K562 (cell line): Measurements from ENCODE around the gene SLC26A3. TPM values are rescaled to one million over a fixed set of nuclear protein-coding genes. Genes with fewer than 3 reads are reported as not detected.

Source experiments
- ATAC-seq: fragments of 200-7000 bp; cut with Tn5 transposase; 3 replicates; pipeline ENCODE4 v1.9.1; 2020; ENCODE audit warnings: moderate library complexity
- BruUV-seq: library from RNA; stranded (reverse); fragments of 400-500 nt; replicated peaks from 2 replicates; lab custom pipeline; 2021; lab: Mats Ljungman, UMichigan
- CTCF ChIA-PET: fragments of 300-600 bp; formaldehyde crosslinking; extraction: SDS; loops from one replicate; lab custom pipeline; 2021; ENCODE audit warnings: low intra/inter-chr PET ratio; lab: Yijun Ruan, JAX
- POLR2A ChIA-PET: fragments of 300-600, 350-650 bp; sonication (Branson Sonifier 250); formaldehyde crosslinking; extraction: SDS; loops from one replicate; lab custom pipeline; 2021; ENCODE audit warnings: antibody characterized with exemption, inconsistent platforms; lab: Yijun Ruan, JAX
- DNase-seq, 4 experiments: peaks; one replicate each; pipeline versions ENCODE4 v3.0.0 to v3.0.0-alpha.2; 2011 to 2018; ENCODE audit warnings: low spot score in 3 of 4, mixed read lengths in 3 of 4; ENCODE audit errors: extremely low read depth in 1 of 4
- FAIRE-seq: peaks from 2 replicates; lab custom pipeline; 2011; peaks lifted over from hg19 to GRCh38; lab: Jason Lieb, UNC
- H2AFZ ChIP-seq: 2 replicates; pipeline ENCODE4 v1.6.0; 2011; ENCODE audit warnings: low read depth, low read length, control low read depth, inconsistent platforms
- H3K27ac ChIP-seq: fragments of 200-600 bp; 3 replicates; pipeline ENCODE4 v1.8.0; 2011; ENCODE audit warnings: low read depth, mild to moderate bottlenecking, control low read depth, inconsistent platforms, low read length, moderate library complexity, mixed read lengths; ENCODE audit errors: extremely low read depth
- H3K27me3 ChIP-seq, 2 experiments: fragments of 300-600 bp in 1 of 2; 2 replicates in 1 of 2; 3 replicates in 1 of 2; pipeline versions ENCODE4 v1.6.0 to v1.8.0; 2011; ENCODE audit warnings: inconsistent platforms in 2 of 2, low read length in 2 of 2, mild to moderate bottlenecking in 1 of 2, mixed read lengths in 1 of 2, moderate library complexity in 1 of 2; ENCODE audit not compliant: control insufficient read depth in 2 of 2, insufficient read depth in 2 of 2
- H3K36me3 ChIP-seq: fragments of 300-600 bp; 3 replicates; pipeline ENCODE4 v1.8.0; 2011; ENCODE audit warnings: mild to moderate bottlenecking, low read length, inconsistent platforms; ENCODE audit not compliant: control insufficient read depth, insufficient read depth
- H3K4me1 ChIP-seq, 2 experiments: fragments of 200-600 bp in 1 of 2; replicated peaks in 1 of 2; 2 replicates in 1 of 2; 3 replicates in 1 of 2; pipeline versions ENCODE4 v1.5.1 to v1.8.0; 2011; ENCODE audit warnings: inconsistent platforms in 2 of 2, low read length in 2 of 2, mild to moderate bottlenecking in 1 of 2, mixed read lengths in 1 of 2, moderate library complexity in 1 of 2; ENCODE audit not compliant: control insufficient read depth in 2 of 2, insufficient read depth in 2 of 2
- H3K4me2 ChIP-seq: 2 replicates; pipeline ENCODE4 v1.6.1; 2011; ENCODE audit warnings: low read length, control low read depth, inconsistent platforms, mixed read lengths; ENCODE audit not compliant: insufficient read depth
- H3K4me3 ChIP-seq: fragments of 200-600 bp; sonication (generic), shearing (Covaris generic); 2 replicates; pipeline ENCODE4 v1.5.1; 2016; ENCODE audit warnings: control low read depth, inconsistent platforms
- H3K79me2 ChIP-seq: fragments of 200-600 bp; 3 replicates; pipeline ENCODE4 v1.8.0; 2011; ENCODE audit warnings: low read length, inconsistent platforms; ENCODE audit not compliant: control insufficient read depth, insufficient read depth
- H3K9ac ChIP-seq, 2 experiments: 2 replicates each; pipeline versions ENCODE4 v1.6.0 to v1.6.1; 2011; ENCODE audit warnings: low read depth in 2 of 2, low read length in 2 of 2, control low read depth in 1 of 2, inconsistent platforms in 1 of 2, mild to moderate bottlenecking in 1 of 2, mixed read lengths in 1 of 2; ENCODE audit not compliant: insufficient read depth in 1 of 2
- H3K9me1 ChIP-seq: one replicate; pipeline ENCODE4 v1.6.0; 2011; ENCODE audit warnings: inconsistent platforms, mild to moderate bottlenecking, low read length, moderate library complexity; ENCODE audit not compliant: control insufficient read depth, insufficient read depth
- H3K9me3 ChIP-seq: replicated peaks from 2 replicates; pipeline ENCODE4 v1.5.1; 2011; ENCODE audit warnings: low read depth, low read length, inconsistent platforms; ENCODE audit not compliant: control insufficient read depth, insufficient read depth
- H4K20me1 ChIP-seq: replicated peaks from 2 replicates; pipeline ENCODE4 v1.6.1; 2011; ENCODE audit warnings: low read length, inconsistent platforms, mixed read lengths; ENCODE audit not compliant: control insufficient read depth, insufficient read depth
- EZH2 ChIP-seq: IDR thresholded peaks from 2 replicates; pipeline ENCODE4 v1.6.1; 2012; ENCODE audit warnings: low read depth, mild to moderate bottlenecking, inconsistent platforms, low read length, borderline replicate concordance
- GATAD2A ChIP-seq: fragments of 450-650 bp; IDR thresholded peaks from 2 replicates; pipeline ENCODE4 v1.6.1; 2017
- HCFC1 ChIP-seq: IDR thresholded peaks from 2 replicates; pipeline ENCODE4 v1.6.1; 2012; ENCODE audit warnings: low read depth, low read length, improper control_type of control experiment
- SP2 ChIP-seq: IDR thresholded peaks from 2 replicates; pipeline ENCODE4 v1.6.1; 2011; ENCODE audit warnings: mild to moderate bottlenecking, low read depth, low read length, moderate library complexity; ENCODE audit not compliant: poor library complexity, severe bottlenecking; ENCODE audit errors: extremely low read depth
- TAF9B ChIP-seq: fragments of 450-650 bp; IDR thresholded peaks from 2 replicates; pipeline ENCODE4 v1.6.1; 2018; ENCODE audit warnings: mild to moderate bottlenecking; ENCODE audit not compliant: partially characterized antibody
- ZBTB1 ChIP-seq: sonication (generic); formaldehyde crosslinking; IDR thresholded peaks from 2 replicates; pipeline ENCODE4 v1.8.1; 2023; ENCODE audit warnings: missing genetic modification reagents, low read depth, mild to moderate bottlenecking, borderline replicate concordance
- ZNF668 ChIP-seq: fragments of 250-450 bp; sonication (Bioruptor Pico); IDR thresholded peaks from 2 replicates; pipeline ENCODE4 v1.8.0; 2022; ENCODE audit warnings: mild to moderate bottlenecking, inconsistent platforms
- ZNF785 ChIP-seq: fragments of 250-450 bp; sonication (Bioruptor Pico); IDR thresholded peaks from 2 replicates; pipeline ENCODE4 v1.4.0; 2020; ENCODE audit warnings: mild to moderate bottlenecking
- WGBS: fragments of 100-300 bp; shearing (Covaris generic); methylation state at CpG from one replicate; pipeline ENCODE4 v1.1.6; 2016; ENCODE audit warnings: low coverage, mixed read lengths; ENCODE audit not compliant: insufficient coverage; ENCODE audit errors: missing lambda C conversion rate; 5-methylcytosine and 5-hydroxymethylcytosine counted together
- in situ Hi-C: fragments of 300-500 bp; cut with MboI; formaldehyde crosslinking; loops from 4 replicates; pipeline ENCODE4 v1.15.0; 2018; ENCODE audit warnings: inconsistent platforms, mixed read lengths
- intact Hi-C: fragments of 100-400 bp; cut with micrococcal nuclease; formaldehyde crosslinking; loops from 2 replicates; pipeline ENCODE4 v1.14.2; 2022
- polyA plus RNA-seq, 8 experiments: library from polyadenylated mRNA; depleted of rRNA in 4 of 8; stranded (reverse) in 5 of 8; unstranded in 3 of 8; fragments of >200 nt; fragmentation: Nextera tagmentation in 2 of 8; fragmentation: Illumina TruSeq in 1 of 8; extraction: Ambion mirVana in 2 of 8; extraction: Trizol in 1 of 8; gene quantifications; 2 replicates each; pipeline versions ENCODE4 v1.2.1 to v1.2.3, GENCODE V29; 2011 to 2014; ENCODE audit warnings: inconsistent platforms in 1 of 8, missing spikeins in 1 of 8
- total RNA-seq, 7 experiments: library from RNA; depleted of rRNA in 6 of 7; stranded (reverse); fragments of >200 nt in 6 of 7; fragmentation: Illumina TruSeq in 2 of 7; extraction: Trizol in 2 of 7; gene quantifications; 2 replicates each; pipeline versions ENCODE4 v1.2.1 to v1.2.3, GENCODE V29; 2011 to 2021; ENCODE audit warnings: low replicate concordance in 1 of 7
- TF ChIP-seq, protein P1 (sequence below): sonication (generic); formaldehyde crosslinking; IDR thresholded peaks from 2 replicates; pipeline ENCODE4 v1.4.0; 2020; ENCODE audit warnings: mild to moderate bottlenecking, missing genetic modification reagents
- TF ChIP-seq, protein P2 (sequence below): conservative IDR thresholded peaks from 2 replicates; pipeline ENCODE4 v1.6.1; 2011; ENCODE audit warnings: low read depth, mild to moderate bottlenecking, low read length; ENCODE audit not compliant: control insufficient read depth
- TF ChIP-seq, protein P3 (sequence below): sonication (generic); formaldehyde crosslinking; IDR thresholded peaks from 2 replicates; pipeline ENCODE4 v1.9.0; 2022; ENCODE audit warnings: mild to moderate bottlenecking, missing genetic modification reagents
- TF ChIP-seq, protein P4 (sequence below): sonication (generic); formaldehyde crosslinking; IDR thresholded peaks from 2 replicates; pipeline ENCODE4 v1.8.0; 2022; ENCODE audit warnings: mild to moderate bottlenecking, missing genetic modification reagents
- TF ChIP-seq, protein P5 (sequence below), 3 experiments: fragments of 200-800 bp in 1 of 3; sonication (Bioruptor generic) in 1 of 3; sonication (generic) in 1 of 3; formaldehyde crosslinking in 1 of 3; IDR thresholded peaks; 2 replicates each; pipeline versions ENCODE4 v1.6.1 to v1.8.0; 2016 to 2022; ENCODE audit warnings: mild to moderate bottlenecking in 2 of 3, missing compliant biosample characterization in 2 of 3, missing genetic modification characterization in 2 of 3, missing genetic modification reagents in 1 of 3

SLC26A3 gene
- total and polyA plus RNA-seq, 9 of the 15 experiments (the other 6 are each of a cell fraction or from before 2014, with no cell fraction given) = 0.86 TPM; not detected in 8

DNA sequence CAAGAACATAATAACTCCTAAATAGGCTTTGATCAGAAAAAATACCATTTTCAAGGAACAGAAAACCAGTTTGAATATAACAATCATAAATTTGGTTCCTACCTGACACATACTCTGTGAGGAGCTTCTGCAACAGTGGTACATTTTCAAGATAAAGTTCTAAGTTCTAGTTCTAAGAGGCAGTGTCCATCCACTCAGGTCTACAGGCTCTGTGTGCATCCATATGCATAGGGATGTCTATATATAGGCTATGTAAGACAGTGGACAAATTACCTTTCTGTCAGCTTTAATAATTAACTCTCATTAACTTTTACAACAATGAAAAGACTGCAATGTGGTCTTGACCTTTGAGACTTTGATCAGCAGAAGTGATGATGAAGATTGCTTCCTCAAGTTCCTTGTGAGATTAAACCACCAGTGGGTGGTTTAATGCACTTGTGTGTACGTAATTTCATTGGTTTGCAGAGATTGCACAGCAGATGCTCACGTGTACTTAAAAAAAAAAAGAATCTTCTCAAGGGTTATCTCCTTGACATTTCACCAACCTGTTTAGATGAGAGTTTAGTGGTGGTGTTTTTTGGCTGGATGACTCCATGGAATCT, at the start of gene SLC26A3 (continued):
- TF ChIP-seq, protein P1, sequence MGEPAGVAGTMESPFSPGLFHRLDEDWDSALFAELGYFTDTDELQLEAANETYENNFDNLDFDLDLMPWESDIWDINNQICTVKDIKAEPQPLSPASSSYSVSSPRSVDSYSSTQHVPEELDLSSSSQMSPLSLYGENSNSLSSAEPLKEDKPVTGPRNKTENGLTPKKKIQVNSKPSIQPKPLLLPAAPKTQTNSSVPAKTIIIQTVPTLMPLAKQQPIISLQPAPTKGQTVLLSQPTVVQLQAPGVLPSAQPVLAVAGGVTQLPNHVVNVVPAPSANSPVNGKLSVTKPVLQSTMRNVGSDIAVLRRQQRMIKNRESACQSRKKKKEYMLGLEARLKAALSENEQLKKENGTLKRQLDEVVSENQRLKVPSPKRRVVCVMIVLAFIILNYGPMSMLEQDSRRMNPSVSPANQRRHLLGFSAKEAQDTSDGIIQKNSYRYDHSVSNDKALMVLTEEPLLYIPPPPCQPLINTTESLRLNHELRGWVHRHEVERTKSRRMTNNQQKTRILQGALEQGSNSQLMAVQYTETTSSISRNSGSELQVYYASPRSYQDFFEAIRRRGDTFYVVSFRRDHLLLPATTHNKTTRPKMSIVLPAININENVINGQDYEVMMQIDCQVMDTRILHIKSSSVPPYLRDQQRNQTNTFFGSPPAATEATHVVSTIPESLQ (CRISPR knock-in tag) = no peak
- TF ChIP-seq GATAD2A (no peak), TAF9B (no peak), ZNF785 (CRISPR knock-in tag) (no peak), ZNF668 (CRISPR knock-in tag) (no peak)
- TF ChIP-seq, protein P2, sequence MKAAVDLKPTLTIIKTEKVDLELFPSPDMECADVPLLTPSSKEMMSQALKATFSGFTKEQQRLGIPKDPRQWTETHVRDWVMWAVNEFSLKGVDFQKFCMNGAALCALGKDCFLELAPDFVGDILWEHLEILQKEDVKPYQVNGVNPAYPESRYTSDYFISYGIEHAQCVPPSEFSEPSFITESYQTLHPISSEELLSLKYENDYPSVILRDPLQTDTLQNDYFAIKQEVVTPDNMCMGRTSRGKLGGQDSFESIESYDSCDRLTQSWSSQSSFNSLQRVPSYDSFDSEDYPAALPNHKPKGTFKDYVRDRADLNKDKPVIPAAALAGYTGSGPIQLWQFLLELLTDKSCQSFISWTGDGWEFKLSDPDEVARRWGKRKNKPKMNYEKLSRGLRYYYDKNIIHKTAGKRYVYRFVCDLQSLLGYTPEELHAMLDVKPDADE = no peak
- TF ChIP-seq, all 486 proteins: peak for 0

DNA sequence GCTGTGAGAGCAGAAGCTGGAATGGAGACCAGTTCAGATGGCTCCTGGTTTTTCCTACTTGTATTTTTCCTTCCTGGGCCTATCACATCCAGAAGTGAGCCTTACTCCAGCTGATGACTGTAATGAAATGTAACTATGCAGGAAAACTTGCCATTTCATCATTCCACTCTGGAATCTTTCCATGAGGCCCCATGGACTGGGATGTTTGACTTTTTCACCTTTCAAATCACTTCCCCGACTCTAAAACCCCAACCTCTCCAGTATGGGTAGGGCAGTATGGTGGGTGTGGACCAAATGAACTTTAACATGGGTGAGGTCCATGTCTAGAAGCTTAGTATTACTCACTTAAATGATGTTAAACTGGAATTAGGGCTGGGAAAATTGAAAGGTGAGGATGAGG, 47.6 kb upstream of the SLC26A3 start:
- ChIA-PET CTCF (no interaction called here), POLR2A (interaction anchor here (1.1 kb wide), 1 partner anchor 10 kb away, joined by 3 read pairs; no protein-coding TSS in a partner anchor)
- Histone ChIP-seq H3K27ac (no peak overlapping the region), H3K79me2 (no peaks in the 10 kb centered on the region), H3K9ac (no peak overlapping the region), H2AFZ (no peak overlapping the region), H3K9me1 (no peaks in the 10 kb centered on the region), H4K20me1 (no peaks in the 10 kb centered on the region), H3K27me3 (peaks cover 14 to 23% of the 10 kb centered on the region in 2 experiments), H3K36me3 (no peaks in the 10 kb centered on the region), H3K4me1 (no peaks in the 10 kb centered on the region), H3K9me3 (no peaks in the 10 kb centered on the region), H3K4me2 (no peak overlapping the region), H3K4me3 (no peak overlapping the region)
- in situ Hi-C loops = no loop called here
- TF ChIP-seq, protein P3, sequence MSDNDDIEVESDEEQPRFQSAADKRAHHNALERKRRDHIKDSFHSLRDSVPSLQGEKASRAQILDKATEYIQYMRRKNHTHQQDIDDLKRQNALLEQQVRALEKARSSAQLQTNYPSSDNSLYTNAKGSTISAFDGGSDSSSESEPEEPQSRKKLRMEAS = no peak
- no peak for TF ChIP-seq HCFC1
- TF ChIP-seq, protein P4, sequence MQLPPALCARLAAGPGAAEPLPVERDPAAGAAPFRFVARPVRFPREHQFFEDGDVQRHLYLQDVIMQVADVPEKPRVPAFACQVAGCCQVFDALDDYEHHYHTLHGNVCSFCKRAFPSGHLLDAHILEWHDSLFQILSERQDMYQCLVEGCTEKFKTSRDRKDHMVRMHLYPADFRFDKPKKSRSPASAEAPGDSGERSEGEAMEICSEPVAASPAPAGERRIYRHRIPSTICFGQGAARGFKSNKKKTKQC (CRISPR knock-in tag) = no peak
- TF ChIP-seq SP2 = no peak
- no peak for TF ChIP-seq ZBTB1 (CRISPR knock-in tag)
- TF ChIP-seq, protein P5, sequence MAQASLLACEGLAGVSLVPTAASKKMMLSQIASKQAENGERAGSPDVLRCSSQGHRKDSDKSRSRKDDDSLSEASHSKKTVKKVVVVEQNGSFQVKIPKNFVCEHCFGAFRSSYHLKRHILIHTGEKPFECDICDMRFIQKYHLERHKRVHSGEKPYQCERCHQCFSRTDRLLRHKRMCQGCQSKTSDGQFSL (CRISPR knock-in tag; IDR thresholded peaks at IDR 0.05) = no peak
- TF ChIP-seq, protein P5 (tag; IDR thresholded peaks at IDR 0.05) = no peak
- no peak for TF ChIP-seq EZH2
- BruUV-seq = no TSS peak
- FAIRE-seq = no peak
- DNase-seq = no peak
- WGBS = 4% methylated on average over 1 of the region's 1 CpG
- intact Hi-C loops = no loop called here
- no peak for ATAC-seq
